ENCODE data around the gene SACM1L. TPM values are rescaled to one million over a fixed set of nuclear protein-coding genes. Genes with fewer than 3 reads are reported as not detected.
"Not testable (repeated sequence)": the region's sequence is repeated elsewhere in the genome, so short reads cannot be mapped to it uniquely, and the experiment has no call there.

SACM1L gene
- total RNA-seq, 4 donors from 2014 or later = 33.2 to 37.4 (median 36.2) TPM

DNA sequence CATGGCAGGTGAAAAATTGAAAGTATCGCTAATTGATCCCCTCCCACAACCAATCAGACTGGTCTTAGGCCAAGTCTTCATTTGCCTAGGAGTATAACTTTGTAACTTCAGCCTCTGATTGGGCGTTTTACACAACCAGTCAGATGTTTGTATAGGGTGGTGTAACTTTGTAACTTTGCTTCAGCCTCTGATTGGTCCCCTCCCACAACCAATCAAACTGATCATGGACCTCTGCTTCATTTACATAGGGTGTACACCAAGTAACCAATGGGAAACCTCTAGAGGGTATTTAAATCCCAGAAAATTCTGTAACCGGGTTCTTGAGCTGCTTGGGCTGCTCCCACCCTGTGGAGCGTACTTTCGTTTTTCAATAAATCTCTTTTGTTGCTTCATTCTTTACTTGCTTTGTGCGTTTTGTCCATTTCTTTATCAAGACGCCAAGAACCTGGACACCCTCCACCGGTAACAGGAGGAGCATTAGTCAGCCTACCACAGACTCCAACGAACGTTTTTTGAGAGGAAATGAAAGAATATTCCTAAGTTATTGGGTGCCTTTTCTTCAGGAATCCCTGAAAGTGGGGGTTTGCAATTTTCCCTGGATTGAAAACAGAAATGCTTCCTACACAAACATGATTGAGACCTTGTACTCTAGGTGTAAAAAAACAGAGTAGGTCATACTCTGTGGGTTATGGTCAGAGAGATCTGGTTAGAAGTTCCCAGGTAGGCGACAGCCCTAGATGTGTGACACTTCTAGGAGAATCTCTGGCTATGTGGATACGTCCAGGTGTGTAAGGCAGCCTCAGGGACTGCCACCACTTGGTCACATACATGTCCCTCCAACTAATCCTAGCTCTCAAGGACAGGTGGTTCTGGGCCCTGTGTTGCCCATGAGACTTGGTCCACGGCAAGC, 5.5 kb upstream of the SACM1L start:
- TF ChIP-seq POLR2A (IDR thresholded peaks at IDR 0.05; ENCODE audit: low read depth) (no peak), POLR2AphosphoS5 (IDR thresholded peaks at IDR 0.05) (no peak), EP300 (IDR thresholded peaks at IDR 0.05) (no peak)
- TF ChIP-seq, protein P1, sequence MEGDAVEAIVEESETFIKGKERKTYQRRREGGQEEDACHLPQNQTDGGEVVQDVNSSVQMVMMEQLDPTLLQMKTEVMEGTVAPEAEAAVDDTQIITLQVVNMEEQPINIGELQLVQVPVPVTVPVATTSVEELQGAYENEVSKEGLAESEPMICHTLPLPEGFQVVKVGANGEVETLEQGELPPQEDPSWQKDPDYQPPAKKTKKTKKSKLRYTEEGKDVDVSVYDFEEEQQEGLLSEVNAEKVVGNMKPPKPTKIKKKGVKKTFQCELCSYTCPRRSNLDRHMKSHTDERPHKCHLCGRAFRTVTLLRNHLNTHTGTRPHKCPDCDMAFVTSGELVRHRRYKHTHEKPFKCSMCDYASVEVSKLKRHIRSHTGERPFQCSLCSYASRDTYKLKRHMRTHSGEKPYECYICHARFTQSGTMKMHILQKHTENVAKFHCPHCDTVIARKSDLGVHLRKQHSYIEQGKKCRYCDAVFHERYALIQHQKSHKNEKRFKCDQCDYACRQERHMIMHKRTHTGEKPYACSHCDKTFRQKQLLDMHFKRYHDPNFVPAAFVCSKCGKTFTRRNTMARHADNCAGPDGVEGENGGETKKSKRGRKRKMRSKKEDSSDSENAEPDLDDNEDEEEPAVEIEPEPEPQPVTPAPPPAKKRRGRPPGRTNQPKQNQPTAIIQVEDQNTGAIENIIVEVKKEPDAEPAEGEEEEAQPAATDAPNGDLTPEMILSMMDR (IDR thresholded peaks at IDR 0.05) = no peak
- H3K27ac ChIP-seq (replicated peaks in 1 of 4) = no peak overlapping the region
- no peak for DNase-seq (ENCODE audit: extremely low spot score)
- H3K27me3 ChIP-seq = no peaks in the 10 kb centered on the region
- no peaks in the 10 kb centered on the region for H3K9me3 ChIP-seq
- peaks cover 8 to 14% (median 11%) of the 10 kb centered on the region in 4 donors for H3K4me1 ChIP-seq
- peaks cover 0 to 18% (median 9%) of the 10 kb centered on the region in 4 donors for H3K36me3 ChIP-seq
- WGBS = 82% methylated on average over 13 of the region's 13 CpGs
- no peak overlapping the region for H3K4me3 ChIP-seq
- intact Hi-C loops (cut with DNase I) = no loop called here

DNA sequence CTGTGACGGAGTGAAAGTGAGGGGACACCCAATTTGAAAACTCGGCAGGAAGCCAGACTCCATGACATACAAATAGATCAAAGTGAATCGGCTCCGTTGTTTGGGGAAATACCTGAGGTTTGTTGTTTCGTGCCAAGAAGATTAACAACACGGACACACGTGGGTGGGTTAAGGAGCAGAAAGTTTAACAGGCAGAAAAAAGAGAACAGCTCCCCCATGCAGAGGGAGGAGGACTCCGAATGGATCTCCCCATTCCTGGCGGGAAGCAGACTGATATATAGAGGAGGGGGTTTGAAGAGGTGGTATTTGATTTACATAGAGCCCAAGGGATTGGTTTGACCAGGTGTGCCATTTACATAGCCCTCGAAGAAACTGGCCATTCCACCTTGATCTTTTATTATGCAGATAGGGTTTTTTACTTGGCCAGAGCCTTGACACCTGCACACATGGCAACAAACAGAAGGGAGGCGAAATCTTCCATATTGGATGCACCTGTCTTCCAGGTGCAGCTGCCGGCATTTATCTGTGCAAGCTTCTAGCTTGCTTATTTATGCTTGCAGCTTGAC, 4.8 kb upstream of the SACM1L start:
- Histone ChIP-seq H3K9me3 (no peaks in the 10 kb centered on the region), H3K4me3 (no peak overlapping the region), H3K27me3 (no peaks in the 10 kb centered on the region), H3K27ac (replicated peaks in 1 of 4) (no peak overlapping the region), H3K4me1 (peaks cover 9 to 14% (median 12%) of the 10 kb centered on the region in 4 donors), H3K36me3 (peaks cover 0 to 12% (median 5%) of the 10 kb centered on the region in 4 donors)
- peak; percentile 86 for DNase-seq (ENCODE audit: extremely low spot score)
- intact Hi-C loops (cut with DNase I) = no loop called here
- WGBS = 49% methylated on average over 12 of the region's 12 CpGs
- TF ChIP-seq, protein P1 (IDR thresholded peaks at IDR 0.05) = no peak

DNA sequence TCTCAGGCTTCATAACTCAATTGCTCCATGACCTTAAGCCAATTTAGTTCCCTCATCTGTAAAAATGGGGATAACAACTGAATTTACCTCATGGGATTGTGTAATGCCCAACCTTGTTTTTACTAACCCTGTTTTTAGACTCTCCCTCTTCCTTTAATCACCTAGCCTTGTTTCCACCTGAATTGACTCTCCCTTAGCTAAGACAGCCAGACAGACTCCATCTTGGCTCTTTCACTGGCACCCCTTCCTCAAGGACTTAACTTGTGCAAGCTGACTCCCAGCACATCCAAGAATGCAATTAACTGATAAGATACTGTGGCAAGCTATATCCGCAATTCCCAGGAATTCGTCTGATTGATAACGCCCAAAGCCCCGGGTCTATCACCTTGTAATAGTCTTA, 3.5 kb upstream of the SACM1L start:
- H3K9me3 ChIP-seq; H3K4me3 ChIP-seq; intact Hi-C loops (cut with DNase I); DNase-seq (ENCODE audit: extremely low spot score); H3K27ac ChIP-seq (replicated peaks in 1 of 4); H3K36me3 ChIP-seq; H3K27me3 ChIP-seq: not testable (repeated sequence)
- H3K4me1 ChIP-seq = peaks cover 18 to 24% (median 20%) of the 10 kb centered on the region in 4 donors
- 40% methylated on average over 4 of the region's 4 CpGs for WGBS

DNA sequence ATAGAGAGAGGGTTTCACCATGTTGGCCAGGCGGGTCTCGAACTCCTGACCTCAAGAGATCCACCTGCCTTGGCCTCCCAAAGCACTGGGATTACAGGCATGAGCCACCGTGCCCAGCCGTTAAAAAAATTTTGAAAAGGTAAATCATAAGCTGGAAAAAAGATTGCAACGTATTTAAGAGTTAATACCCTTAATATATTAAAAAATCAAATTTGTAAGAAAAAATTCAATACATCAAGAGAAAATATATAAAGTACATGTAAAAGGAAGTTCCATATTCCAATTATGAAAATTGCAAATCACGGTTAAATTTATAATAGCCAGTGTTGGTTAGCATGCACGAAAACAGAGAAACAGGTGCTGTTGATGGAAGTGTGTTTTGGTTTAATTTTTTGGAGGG, 2.3 kb upstream of the SACM1L start:
- no peaks in the 10 kb centered on the region for H3K9me3 ChIP-seq
- no peak overlapping the region for H3K27ac ChIP-seq (replicated peaks in 1 of 4)
- no peak for TF ChIP-seq POLR2AphosphoS5 (IDR thresholded peaks at IDR 0.05)
- WGBS = 92% methylated on average over 7 of the region's 7 CpGs
- intact Hi-C loops (cut with DNase I) = no loop called here
- no peak for DNase-seq (ENCODE audit: extremely low spot score)
- H3K4me1 ChIP-seq = peaks cover 29 to 35% (median 31%) of the 10 kb centered on the region in 4 donors
- H3K36me3 ChIP-seq = peaks cover 0 to 3% (median 0%) of the 10 kb centered on the region in 4 donors
- no peak overlapping the region for H3K4me3 ChIP-seq
- H3K27me3 ChIP-seq = no peaks in the 10 kb centered on the region

DNA sequence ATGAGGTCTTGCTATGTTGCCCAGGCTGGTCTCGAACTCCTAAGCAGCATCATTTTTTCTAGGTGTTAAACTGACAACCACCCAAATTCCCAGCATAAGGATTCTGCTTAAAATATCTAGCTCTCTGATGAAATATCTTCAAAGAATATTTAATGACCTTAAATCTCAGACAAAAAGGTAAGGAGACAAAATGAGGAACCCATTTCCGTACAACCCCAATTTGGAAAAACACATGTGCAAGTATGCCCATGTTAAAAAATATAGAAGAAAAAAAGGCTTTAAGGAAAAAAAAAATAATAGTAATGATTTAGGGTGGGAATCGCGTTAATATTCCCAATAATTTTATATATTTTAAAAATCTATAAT, 1.4 kb upstream of the SACM1L start:
- Histone ChIP-seq H3K9me3 (no peaks in the 10 kb centered on the region), H3K27ac (replicated peaks in 1 of 4) (peak overlapping the region in 1 of 4 donors; percentile 89), H3K27me3 (no peaks in the 10 kb centered on the region), H3K36me3 (peaks cover 0 to 5% (median 0%) of the 10 kb centered on the region in 4 donors), H3K4me3 (peak overlapping the region; percentile 65 to 82 (median 82)), H3K4me1 (peaks cover 34 to 44% (median 39%) of the 10 kb centered on the region in 4 donors)
- DNase-seq (ENCODE audit: extremely low spot score) = no peak
- 33% methylated on average over 4 of the region's 4 CpGs for WGBS
- no peak for TF ChIP-seq EP300 (IDR thresholded peaks at IDR 0.05)
- no peak for TF ChIP-seq POLR2A (IDR thresholded peaks at IDR 0.05; ENCODE audit: low read depth)
- no peak for TF ChIP-seq POLR2AphosphoS5 (IDR thresholded peaks at IDR 0.05)
- TF ChIP-seq, protein P1 (IDR thresholded peaks at IDR 0.05) = no peak
- intact Hi-C loops (cut with DNase I) = no loop called here
